Measurements from ENCODE around the gene PRM2. TPM values are rescaled to one million over a fixed set of nuclear protein-coding genes. Genes with fewer than 3 reads are reported as not detected.

PRM2 gene
- total and polyA plus RNA-seq, 3 experiments from 2014 or later = not detected

GRCh38 chr16:11318817-11319216 is 42.5 kb upstream of the PRM2 start:
- H3K4me1 ChIP-seq (ENCODE audit: insufficient read depth, low read length) = no peaks in the 10 kb centered on the region

GRCh38 chr16:11316331-11317015 is 40.2 kb upstream of the PRM2 start:
- Mint-ChIP-seq H3K27me3 (peaks cover 0 to 1% of the 10 kb centered on the region in 2 donors), H3K27ac (no peak overlapping the region), H3K9me3 (no peaks in the 10 kb centered on the region), H3K4me1 (peaks cover 17 to 22% (median 22%) of the 10 kb centered on the region in 3 donors), H3K4me3 (no peak overlapping the region), H3K36me3 (no peaks in the 10 kb centered on the region)
- no peaks in the 10 kb centered on the region for H3K9me3 ChIP-seq (ENCODE audit: low read length)
- POLR2A ChIA-PET = no interaction called here
- peaks cover 16% of the 10 kb centered on the region for H3K4me1 ChIP-seq (ENCODE audit: insufficient read depth, low read length)
- CTCF ChIA-PET = no interaction called here
- no peak overlapping the region for H3K27ac ChIP-seq (ENCODE audit: low read depth, low read length)
- no peaks in the 10 kb centered on the region for H3K27me3 ChIP-seq (ENCODE audit: insufficient read depth, low read length, poor library complexity, severe bottlenecking)
- no peaks in the 10 kb centered on the region for H3K36me3 ChIP-seq (ENCODE audit: insufficient read depth, low read length)
- DNase-seq = no peak
- H3K4me3 ChIP-seq (ENCODE audit: low read length) = no peak overlapping the region

More at GRCh38 chr16:11318817-11319216, 42.5 kb upstream of the PRM2 start:
- Mint-ChIP-seq H3K4me1 (peaks cover 0 to 2% (median under 1%) of the 10 kb centered on the region in 3 donors), H3K4me3 (no peak overlapping the region), H3K27ac (no peak overlapping the region), H3K36me3 (no peaks in the 10 kb centered on the region), H3K27me3 (peaks cover 0 to 1% of the 10 kb centered on the region in 2 donors), H3K9me3 (no peaks in the 10 kb centered on the region)
- POLR2A ChIA-PET = no interaction called here
- Histone ChIP-seq H3K9me3 (ENCODE audit: low read length) (no peaks in the 10 kb centered on the region), H3K36me3 (ENCODE audit: insufficient read depth, low read length) (no peaks in the 10 kb centered on the region), H3K4me3 (ENCODE audit: low read length) (no peak overlapping the region), H3K27me3 (ENCODE audit: insufficient read depth, low read length, poor library complexity, severe bottlenecking) (no peaks in the 10 kb centered on the region), H3K27ac (ENCODE audit: low read depth, low read length) (no peak overlapping the region)
- no peak for DNase-seq
- CTCF ChIA-PET = interaction anchor here (0.9 kb wide), 1 partner anchor 355 kb away, joined by 4 read pairs; no protein-coding TSS in a partner anchor

- Mint-ChIP-seq H3K27ac (no peak overlapping the region), H3K36me3 (no peaks in the 10 kb centered on the region), H3K4me1 (peaks cover 24 to 32% (median 31%) of the 10 kb centered on the region in 3 donors), H3K9me3 (no peaks in the 10 kb centered on the region), H3K27me3 (peaks cover 0 to 1% of the 10 kb centered on the region in 2 donors), H3K4me3 (no peak overlapping the region)
- no peak overlapping the region for H3K27ac ChIP-seq (ENCODE audit: low read depth, low read length)
- DNase-seq = no peak
- POLR2A ChIA-PET = no interaction called here
- no peak overlapping the region for H3K4me3 ChIP-seq (ENCODE audit: low read length)
- no peaks in the 10 kb centered on the region for H3K9me3 ChIP-seq (ENCODE audit: low read length)
- no peaks in the 10 kb centered on the region for H3K36me3 ChIP-seq (ENCODE audit: insufficient read depth, low read length)
- no peaks in the 10 kb centered on the region for H3K27me3 ChIP-seq (ENCODE audit: insufficient read depth, low read length, poor library complexity, severe bottlenecking)
- peaks cover 24% of the 10 kb centered on the region for H3K4me1 ChIP-seq (ENCODE audit: insufficient read depth, low read length)
- CTCF ChIA-PET = no interaction called here
Measured at GRCh38 chr16:11315510-11315909, 39.2 kb upstream of the PRM2 start.

- no peaks in the 10 kb centered on the region for H3K36me3 ChIP-seq (ENCODE audit: insufficient read depth, low read length)
- DNase-seq = no peak
- ChIA-PET POLR2A (no interaction called here), CTCF (no interaction called here)
- Mint-ChIP-seq H3K27me3 (peaks cover 0 to 1% of the 10 kb centered on the region in 2 donors), H3K27ac (peak overlapping the region in 1 of 8 donors; percentile 47), H3K4me1 (peaks cover 28 to 41% (median 40%) of the 10 kb centered on the region in 3 donors), H3K36me3 (no peaks in the 10 kb centered on the region), H3K9me3 (no peaks in the 10 kb centered on the region), H3K4me3 (no peak overlapping the region)
- H3K27me3 ChIP-seq (ENCODE audit: insufficient read depth, low read length, poor library complexity, severe bottlenecking) = no peaks in the 10 kb centered on the region
- H3K4me1 ChIP-seq (ENCODE audit: insufficient read depth, low read length) = peaks cover 27% of the 10 kb centered on the region
- no peak overlapping the region for H3K27ac ChIP-seq (ENCODE audit: low read depth, low read length)
- no peak overlapping the region for H3K4me3 ChIP-seq (ENCODE audit: low read length)
- H3K9me3 ChIP-seq (ENCODE audit: low read length) = no peaks in the 10 kb centered on the region
Measured at GRCh38 chr16:11314309-11314894, 38.1 kb upstream of the PRM2 start.

GRCh38 chr16:11313493-11314308 is 37.4 kb upstream of the PRM2 start:
- DNase-seq = no peak
- Mint-ChIP-seq H3K9me3 (no peaks in the 10 kb centered on the region), H3K27me3 (peaks cover 0 to 1% of the 10 kb centered on the region in 2 donors), H3K36me3 (no peaks in the 10 kb centered on the region), H3K4me3 (no peak overlapping the region), H3K27ac (peak overlapping the region in 2 of 8 donors; percentile 33 to 58), H3K4me1 (peaks cover 28 to 44% (median 40%) of the 10 kb centered on the region in 3 donors)
- no peak overlapping the region for H3K4me3 ChIP-seq (ENCODE audit: low read length)
- POLR2A ChIA-PET = no interaction called here
- no peaks in the 10 kb centered on the region for H3K27me3 ChIP-seq (ENCODE audit: insufficient read depth, low read length, poor library complexity, severe bottlenecking)
- no peaks in the 10 kb centered on the region for H3K9me3 ChIP-seq (ENCODE audit: low read length)
- H3K27ac ChIP-seq (ENCODE audit: low read depth, low read length) = no peak overlapping the region
- H3K4me1 ChIP-seq (ENCODE audit: insufficient read depth, low read length) = peaks cover 27% of the 10 kb centered on the region
- CTCF ChIA-PET = interaction anchor here (2.1 to 2.4 kb wide), 2 partner anchors 17 to 58 kb away, joined by 8 to 9 read pairs; partner anchors contain the start of gene SOCS1
- no peaks in the 10 kb centered on the region for H3K36me3 ChIP-seq (ENCODE audit: insufficient read depth, low read length)

GRCh38 chr16:11312718-11313492 is 36.6 kb upstream of the PRM2 start:
- H3K9me3 ChIP-seq (ENCODE audit: low read length) = no peaks in the 10 kb centered on the region
- H3K4me1 Mint-ChIP-seq = peaks cover 28 to 46% (median 40%) of the 10 kb centered on the region in 3 donors
- no peak overlapping the region for H3K27ac ChIP-seq (ENCODE audit: low read depth, low read length)
- H3K4me3 Mint-ChIP-seq = peak overlapping the region in 6 of 7 donors; percentile 35 to 82 (median 47)
- ChIA-PET POLR2A (no interaction called here), CTCF (interaction anchor here (2.1 to 2.4 kb wide), 2 partner anchors 16 to 57 kb away, joined by 8 to 9 read pairs; partner anchors contain the start of gene SOCS1)
- no peak overlapping the region for H3K4me3 ChIP-seq (ENCODE audit: low read length)
- peaks cover 27% of the 10 kb centered on the region for H3K4me1 ChIP-seq (ENCODE audit: insufficient read depth, low read length)
- no peaks in the 10 kb centered on the region for H3K27me3 ChIP-seq (ENCODE audit: insufficient read depth, low read length, poor library complexity, severe bottlenecking)
- peaks cover 0 to 1% of the 10 kb centered on the region in 2 donors for H3K27me3 Mint-ChIP-seq
- no peaks in the 10 kb centered on the region for H3K36me3 ChIP-seq (ENCODE audit: insufficient read depth, low read length)
- peak overlapping the region in 7 of 8 donors; percentile 5 to 90 (median 71) for H3K27ac Mint-ChIP-seq
- DNase-seq = peak in 2 of 5 donors; percentile 14 to 18
- no peaks in the 10 kb centered on the region for H3K9me3 Mint-ChIP-seq
- H3K36me3 Mint-ChIP-seq = no peaks in the 10 kb centered on the region

- H3K4me3 ChIP-seq (ENCODE audit: low read length) = no peak overlapping the region
- no peak overlapping the region for H3K27ac ChIP-seq (ENCODE audit: low read depth, low read length)
- DNase-seq = peak in 3 of 5 donors; percentile 62 to 73 (median 72)
- Mint-ChIP-seq H3K36me3 (peaks cover 0 to 1% (median 0%) of the 10 kb centered on the region in 3 donors), H3K9me3 (no peaks in the 10 kb centered on the region), H3K27me3 (no peaks in the 10 kb centered on the region), H3K4me1 (peaks cover 28 to 50% (median 44%) of the 10 kb centered on the region in 3 donors), H3K27ac (peak overlapping the region; percentile 21 to 95 (median 90)), H3K4me3 (peak overlapping the region; percentile 52 to 90 (median 73))
- peaks cover 27% of the 10 kb centered on the region for H3K4me1 ChIP-seq (ENCODE audit: insufficient read depth, low read length)
- CTCF ChIA-PET = interaction anchor here (0.9 to 3.2 kb wide), 3 partner anchors 13 to 56 kb away, joined by 3 to 8 read pairs (median 5); partner anchors contain the start of gene SOCS1
- H3K27me3 ChIP-seq (ENCODE audit: insufficient read depth, low read length, poor library complexity, severe bottlenecking) = no peaks in the 10 kb centered on the region
- no peaks in the 10 kb centered on the region for H3K36me3 ChIP-seq (ENCODE audit: insufficient read depth, low read length)
- no peaks in the 10 kb centered on the region for H3K9me3 ChIP-seq (ENCODE audit: low read length)
- POLR2A ChIA-PET = interaction anchor here (0.8 kb wide), 1 partner anchor 55 kb away, joined by 3 read pairs; the partner anchor contains the start of gene SOCS1
Measured at GRCh38 chr16:11310997-11311561, 34.8 kb upstream of the PRM2 start.
